ENCODE data around the gene TTPAL.

TTPAL gene

DNA sequence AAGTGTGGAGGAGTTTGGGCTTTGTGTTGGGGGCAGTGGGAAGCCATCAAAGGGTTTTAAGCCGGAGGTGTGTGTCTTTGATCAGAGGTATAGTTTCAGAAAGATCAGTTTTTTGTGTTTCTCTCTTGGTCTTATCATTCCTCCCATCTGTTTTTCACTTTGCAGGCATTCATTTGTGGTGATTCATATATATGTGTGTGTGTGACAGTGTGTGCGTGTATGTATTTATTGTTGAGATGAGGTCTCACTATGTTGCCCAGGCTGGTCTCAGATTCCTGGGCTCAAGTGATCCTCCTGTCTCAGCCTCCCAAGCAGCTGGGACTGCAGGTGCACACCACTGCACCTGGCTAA, 57.3 kb downstream of the TTPAL start:
- in situ Hi-C loops (cut with MboI; ENCODE audit: low sequenced_read_pairs), result no loop called here

DNA sequence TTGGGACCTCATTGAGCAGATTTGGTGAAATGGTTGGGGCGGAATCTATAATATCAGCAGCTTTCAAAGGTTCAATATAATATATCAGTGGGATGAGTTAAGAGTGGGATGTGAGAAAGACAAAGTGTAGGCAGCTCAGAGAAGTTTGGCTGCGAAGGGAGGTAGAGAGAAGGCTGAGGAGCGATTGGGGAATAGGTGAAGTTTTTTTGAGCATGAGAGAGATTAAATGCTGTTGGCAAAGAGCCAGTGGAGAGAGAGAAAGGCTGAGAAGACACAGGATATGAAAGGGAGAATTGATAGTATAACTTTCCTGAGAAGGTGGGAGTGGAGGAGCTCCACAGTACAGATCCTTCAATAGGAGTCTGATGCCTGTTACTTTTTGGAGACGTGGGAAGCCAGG, 58.3 kb downstream of the TTPAL start:
- in situ Hi-C loops (cut with MboI; ENCODE audit: low sequenced_read_pairs), result no loop called here

DNA sequence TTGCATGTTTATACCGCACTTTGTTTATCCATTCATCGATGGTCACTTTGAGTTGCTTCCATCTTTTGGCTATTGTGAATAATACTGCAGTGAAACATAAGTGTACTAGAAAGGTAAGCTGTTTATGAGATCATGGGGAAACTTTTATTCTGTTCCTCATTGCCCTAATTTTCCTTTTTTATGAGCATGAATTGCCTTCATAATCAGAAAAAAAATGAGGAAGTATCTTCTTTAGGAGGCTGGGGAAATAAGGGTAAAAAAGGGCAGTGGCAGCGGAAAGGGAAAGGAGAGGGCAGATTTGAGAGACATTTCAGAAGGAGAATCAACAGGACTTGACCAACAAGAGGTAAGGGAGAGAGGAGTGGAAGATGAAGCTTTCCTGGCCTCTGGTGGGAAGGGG, 60.5 kb downstream of the TTPAL start:
- in situ Hi-C loops (cut with MboI; ENCODE audit: low sequenced_read_pairs), result no loop called here

- in situ Hi-C loops (cut with MboI; ENCODE audit: low sequenced_read_pairs), result no loop called here
These were observed 62.3 kb downstream of the TTPAL start for GRCh38 chr20:44537993-44538392.

GRCh38 chr20:44540834-44541233, 65.2 kb downstream of the TTPAL start:
- in situ Hi-C loops (cut with MboI; ENCODE audit: low sequenced_read_pairs), result no loop called here

- in situ Hi-C loops (cut with MboI; ENCODE audit: low sequenced_read_pairs), result no loop called here
These were observed 66.3 kb downstream of the TTPAL start for GRCh38 chr20:44541992-44542391.

GRCh38 chr20:44542890-44543289, 67.2 kb downstream of the TTPAL start:
- in situ Hi-C loops (cut with MboI; ENCODE audit: low sequenced_read_pairs), result no loop called here

- in situ Hi-C loops (cut with MboI; ENCODE audit: low sequenced_read_pairs), result no loop called here
These were observed 67.7 kb downstream of the TTPAL start for GRCh38 chr20:44543358-44543757.
